LNCAP (cell line): ENCODE results near the gene TRDN.

ENCODE experiments used
- CTCF ChIP-seq: fragments of 450-650 bp; IDR thresholded peaks from 2 replicates; pipeline ENCODE4 v1.5.1; 2017; ENCODE audit warnings: mild to moderate bottlenecking

TRDN gene

DNA sequence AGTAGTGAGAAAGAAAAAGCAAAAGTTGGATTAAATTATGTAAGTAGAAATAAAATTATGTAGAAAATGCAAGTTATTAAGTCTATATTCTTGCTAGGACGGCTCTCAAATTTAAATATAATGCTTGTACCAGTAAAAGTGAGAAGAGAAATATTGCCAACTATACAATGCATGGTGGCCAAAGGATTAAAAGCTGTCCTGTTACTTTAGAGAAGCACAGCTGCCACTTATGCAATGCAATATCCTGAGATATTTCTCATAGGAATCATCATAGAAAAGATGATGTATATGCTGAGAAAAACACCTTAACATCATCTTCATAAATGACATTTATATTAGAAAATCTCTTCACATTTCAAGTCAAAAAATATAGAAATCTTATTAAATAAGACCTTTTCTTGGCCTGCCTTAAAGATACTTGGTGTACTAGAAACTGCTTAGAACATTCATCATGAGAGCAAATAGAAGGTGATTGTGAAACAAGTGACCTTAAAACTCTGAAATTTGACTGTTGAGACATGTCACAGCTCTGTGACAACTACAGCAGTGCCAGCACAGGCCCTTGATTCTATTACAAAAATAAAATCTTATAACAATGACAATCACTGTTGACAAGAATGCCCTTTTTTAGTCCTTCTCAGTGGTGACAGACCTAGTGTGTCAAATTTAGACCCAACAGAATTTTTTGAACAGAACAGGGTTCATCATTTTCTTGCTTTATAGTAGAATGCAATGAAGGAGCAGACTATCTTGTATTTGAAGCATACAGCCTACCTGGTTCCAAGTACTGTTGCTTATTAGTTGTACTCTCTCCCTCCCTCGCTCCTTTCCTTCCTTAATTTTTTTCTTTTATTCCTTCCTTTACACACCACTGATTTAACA is 467.6 kb downstream of the TRDN start:
- no peak for TF ChIP-seq CTCF

DNA sequence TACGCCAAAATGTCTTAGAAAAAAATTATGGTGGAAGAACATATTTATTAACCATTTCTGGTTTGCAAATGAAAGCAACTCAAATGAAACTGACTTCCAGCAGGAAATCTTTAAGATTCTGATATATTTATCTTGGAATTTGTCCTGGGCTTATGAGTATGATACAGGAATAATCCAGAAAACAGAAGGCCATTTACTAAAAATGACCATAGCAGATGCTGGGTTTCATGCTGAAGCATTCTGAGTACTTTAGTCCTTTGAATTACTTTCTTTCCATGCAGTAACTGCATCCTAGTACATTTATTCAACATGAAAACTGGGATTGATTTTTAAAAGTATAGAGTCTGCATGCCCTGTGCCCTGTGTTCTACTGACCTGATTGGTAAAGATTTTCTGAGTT is 468.3 kb downstream of the TRDN start:
- TF ChIP-seq CTCF: no peak
